ENCODE measurements around the gene ZNF620. TPM values are rescaled to one million over a fixed set of nuclear protein-coding genes. Genes with fewer than 3 reads are reported as not detected.
"Not testable (repeated sequence)": the region's sequence is repeated elsewhere in the genome, so short reads cannot be mapped to it uniquely, and the experiment has no call there.

The ZNF620 gene
- total RNA-seq, 1 donor from 2014 or later: 2.3 TPM

DNA sequence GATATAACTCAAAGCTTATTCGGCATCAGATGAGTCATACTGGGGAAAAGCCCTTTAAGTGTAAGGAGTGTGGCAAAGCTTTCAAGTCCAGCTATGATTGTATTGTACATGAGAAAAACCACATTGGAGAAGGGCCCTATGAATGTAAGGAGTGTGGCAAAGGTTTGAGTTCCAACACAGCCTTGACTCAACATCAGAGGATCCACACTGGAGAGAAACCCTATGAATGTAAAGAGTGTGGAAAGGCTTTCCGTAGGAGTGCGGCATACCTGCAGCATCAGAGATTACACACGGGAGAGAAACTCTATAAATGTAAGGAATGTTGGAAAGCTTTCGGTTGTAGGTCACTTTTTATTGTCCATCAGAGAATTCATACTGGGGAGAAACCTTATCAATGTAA is 26.4 kb downstream of the ZNF620 start:
- Mint-ChIP-seq H3K27ac (ENCODE audit: unreplicated experiment) (no peak overlapping the region), H3K27me3 (ENCODE audit: low read depth) (no peaks in the 10 kb centered on the region), H3K4me1 (ENCODE audit: low read depth) (peaks cover 10% of the 10 kb centered on the region), H3K36me3 (ENCODE audit: low read depth) (peaks cover 83% of the 10 kb centered on the region), H3K9me3 (ENCODE audit: low read depth) (peaks cover 33% of the 10 kb centered on the region), H3K4me3 (ENCODE audit: unreplicated experiment) (no peak overlapping the region)
- TF ChIP-seq, protein P1, sequence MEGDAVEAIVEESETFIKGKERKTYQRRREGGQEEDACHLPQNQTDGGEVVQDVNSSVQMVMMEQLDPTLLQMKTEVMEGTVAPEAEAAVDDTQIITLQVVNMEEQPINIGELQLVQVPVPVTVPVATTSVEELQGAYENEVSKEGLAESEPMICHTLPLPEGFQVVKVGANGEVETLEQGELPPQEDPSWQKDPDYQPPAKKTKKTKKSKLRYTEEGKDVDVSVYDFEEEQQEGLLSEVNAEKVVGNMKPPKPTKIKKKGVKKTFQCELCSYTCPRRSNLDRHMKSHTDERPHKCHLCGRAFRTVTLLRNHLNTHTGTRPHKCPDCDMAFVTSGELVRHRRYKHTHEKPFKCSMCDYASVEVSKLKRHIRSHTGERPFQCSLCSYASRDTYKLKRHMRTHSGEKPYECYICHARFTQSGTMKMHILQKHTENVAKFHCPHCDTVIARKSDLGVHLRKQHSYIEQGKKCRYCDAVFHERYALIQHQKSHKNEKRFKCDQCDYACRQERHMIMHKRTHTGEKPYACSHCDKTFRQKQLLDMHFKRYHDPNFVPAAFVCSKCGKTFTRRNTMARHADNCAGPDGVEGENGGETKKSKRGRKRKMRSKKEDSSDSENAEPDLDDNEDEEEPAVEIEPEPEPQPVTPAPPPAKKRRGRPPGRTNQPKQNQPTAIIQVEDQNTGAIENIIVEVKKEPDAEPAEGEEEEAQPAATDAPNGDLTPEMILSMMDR (IDR thresholded peaks at IDR 0.05): no peak
- no peak for DNase-seq (ENCODE audit: low spot score)

DNA sequence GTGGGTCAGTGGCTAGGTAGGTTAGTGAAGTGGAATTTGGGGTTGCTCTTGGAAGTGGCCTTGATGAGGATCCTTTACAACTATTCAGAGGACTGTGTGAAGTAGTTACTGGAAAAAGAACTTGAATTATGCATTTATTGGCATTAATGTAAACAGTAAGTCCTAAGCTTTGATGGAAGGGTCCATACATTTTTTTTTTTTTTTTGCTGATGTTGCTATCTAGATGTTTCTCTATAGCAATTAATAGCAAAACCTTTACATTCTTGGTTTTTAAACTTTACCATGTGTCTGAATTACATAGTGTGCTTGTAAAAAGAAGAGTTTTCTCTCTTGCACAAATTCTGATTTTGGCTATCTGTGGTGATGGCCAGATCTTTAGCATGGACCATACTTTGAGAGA is 28.4 kb downstream of the ZNF620 start:
- DNase-seq (ENCODE audit: low spot score): no peak
- no peaks in the 10 kb centered on the region for H3K27me3 Mint-ChIP-seq (ENCODE audit: low read depth)
- peaks cover 82% of the 10 kb centered on the region for H3K36me3 Mint-ChIP-seq (ENCODE audit: low read depth)
- peaks cover 48% of the 10 kb centered on the region for H3K9me3 Mint-ChIP-seq (ENCODE audit: low read depth)
- no peaks in the 10 kb centered on the region for H3K4me1 Mint-ChIP-seq (ENCODE audit: low read depth)
- H3K27ac Mint-ChIP-seq (ENCODE audit: unreplicated experiment): no peak overlapping the region
- TF ChIP-seq, protein P1 (IDR thresholded peaks at IDR 0.05): no peak
- no peak overlapping the region for H3K4me3 Mint-ChIP-seq (ENCODE audit: unreplicated experiment)

DNA sequence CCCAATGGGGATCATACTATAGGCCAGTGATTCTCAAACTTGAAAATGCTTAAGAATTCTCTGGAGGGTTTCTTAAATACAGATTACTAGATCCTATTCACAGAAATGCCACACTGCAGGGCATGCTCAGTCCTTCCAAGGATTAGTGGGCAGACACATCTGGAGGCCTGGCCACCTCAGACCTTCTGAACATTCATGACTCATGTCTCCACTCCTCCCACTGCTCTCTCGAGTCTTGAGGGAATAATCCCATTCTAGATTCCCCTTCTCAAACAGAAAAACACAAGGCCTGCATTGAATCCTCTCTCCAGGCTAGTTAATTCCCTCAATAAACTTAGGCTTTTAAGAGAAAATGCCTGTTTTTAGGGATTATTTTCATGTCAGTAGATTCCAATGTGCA is 41.0 kb downstream of the ZNF620 start:
- peak overlapping the region; percentile 1 for H3K27ac Mint-ChIP-seq (ENCODE audit: unreplicated experiment)
- H3K4me3 Mint-ChIP-seq (ENCODE audit: unreplicated experiment): no peak overlapping the region
- TF ChIP-seq, protein P1 (IDR thresholded peaks at IDR 0.05): no peak
- peaks cover 13% of the 10 kb centered on the region for H3K4me1 Mint-ChIP-seq (ENCODE audit: low read depth)
- peaks cover 10% of the 10 kb centered on the region for H3K9me3 Mint-ChIP-seq (ENCODE audit: low read depth)
- no peak for DNase-seq (ENCODE audit: low spot score)
- H3K36me3 Mint-ChIP-seq (ENCODE audit: low read depth): peaks cover 1% of the 10 kb centered on the region
- H3K27me3 Mint-ChIP-seq (ENCODE audit: low read depth): no peaks in the 10 kb centered on the region

GRCh38 chr3:40550167-40550566 is 44.3 kb downstream of the ZNF620 start:
- DNase-seq (ENCODE audit: low spot score): no peak
- H3K36me3 Mint-ChIP-seq (ENCODE audit: low read depth): peaks cover 1% of the 10 kb centered on the region
- no peak overlapping the region for H3K4me3 Mint-ChIP-seq (ENCODE audit: unreplicated experiment)
- TF ChIP-seq, protein P1 (IDR thresholded peaks at IDR 0.05): no peak
- peaks cover 13% of the 10 kb centered on the region for H3K4me1 Mint-ChIP-seq (ENCODE audit: low read depth)
- peak overlapping the region; percentile 34 for H3K27ac Mint-ChIP-seq (ENCODE audit: unreplicated experiment)
- H3K27me3 Mint-ChIP-seq (ENCODE audit: low read depth): no peaks in the 10 kb centered on the region
- peaks cover 10% of the 10 kb centered on the region for H3K9me3 Mint-ChIP-seq (ENCODE audit: low read depth)

GRCh38 chr3:40557575-40558161 is 51.8 kb downstream of the ZNF620 start:
- Mint-ChIP-seq H3K4me1 (ENCODE audit: low read depth) (peaks cover 5% of the 10 kb centered on the region), H3K36me3 (ENCODE audit: low read depth) (peaks cover 1% of the 10 kb centered on the region), H3K4me3 (ENCODE audit: unreplicated experiment) (no peak overlapping the region), H3K9me3 (ENCODE audit: low read depth) (no peaks in the 10 kb centered on the region), H3K27me3 (ENCODE audit: low read depth) (no peaks in the 10 kb centered on the region), H3K27ac (ENCODE audit: unreplicated experiment) (no peak overlapping the region)
- no peak for DNase-seq (ENCODE audit: low spot score)
- TF ChIP-seq, protein P1 (IDR thresholded peaks at IDR 0.05): no peak

GRCh38 chr3:40562482-40562881 is 56.6 kb downstream of the ZNF620 start:
- H3K27me3 Mint-ChIP-seq (ENCODE audit: low read depth); H3K9me3 Mint-ChIP-seq (ENCODE audit: low read depth); DNase-seq (ENCODE audit: low spot score); H3K36me3 Mint-ChIP-seq (ENCODE audit: low read depth); H3K4me3 Mint-ChIP-seq (ENCODE audit: unreplicated experiment); H3K4me1 Mint-ChIP-seq (ENCODE audit: low read depth); H3K27ac Mint-ChIP-seq (ENCODE audit: unreplicated experiment): not testable (repeated sequence)

DNA sequence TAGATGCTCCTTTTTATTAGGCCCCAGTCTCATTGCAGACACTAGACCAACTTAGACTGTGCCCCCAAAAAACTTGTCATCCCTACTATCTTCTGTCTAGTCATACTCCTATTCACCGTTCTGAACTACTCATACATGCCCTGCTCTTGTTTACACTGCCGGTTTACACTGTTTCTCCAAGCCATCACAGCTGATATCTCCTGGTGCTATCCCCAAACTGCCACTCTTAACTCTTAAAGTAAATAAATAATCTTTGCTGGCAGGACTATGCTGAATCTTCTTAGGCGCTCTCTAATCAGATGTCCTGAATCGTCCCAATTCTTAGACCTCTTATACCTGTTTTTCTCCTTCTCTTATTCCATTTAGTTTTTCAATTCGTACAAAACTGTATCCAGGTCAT is 59.8 kb downstream of the ZNF620 start:
- H3K4me1 Mint-ChIP-seq (ENCODE audit: low read depth); H3K27ac Mint-ChIP-seq (ENCODE audit: unreplicated experiment): not testable (repeated sequence)

More for the DNA sequence above, 59.8 kb downstream of the ZNF620 start:
- H3K4me3 Mint-ChIP-seq (ENCODE audit: unreplicated experiment); DNase-seq (ENCODE audit: low spot score); H3K36me3 Mint-ChIP-seq (ENCODE audit: low read depth); H3K27me3 Mint-ChIP-seq (ENCODE audit: low read depth); H3K9me3 Mint-ChIP-seq (ENCODE audit: low read depth): not testable (repeated sequence)

Measured in chondrocyte (in vitro differentiated cells).